Activated CD8-positive, alpha-beta T cell treated with anti-CD3 and anti-CD28 coated beads for 36 hours (primary cell): Measurements from ENCODE around the gene NLRC3. TPM values are rescaled to one million over a fixed set of nuclear protein-coding genes. Genes with fewer than 3 reads are reported as not detected.

ENCODE experiments used
- ATAC-seq: fragments of 200-7000 bp; cut with Tn5 transposase; one replicate; pipeline ENCODE4 v1.10.0; 2021; ENCODE audit warnings: mild to moderate bottlenecking, moderate library complexity
- CTCF ChIA-PET: fragments of 350-600 bp; sonication (Branson Sonifier 250); formaldehyde crosslinking; loops from one replicate; lab custom pipeline; 2021; ENCODE audit warnings: antibody characterized with exemption; lab: Charles Lee
- POLR2A ChIA-PET: fragments of 350-600 bp; sonication (Branson Sonifier 250); formaldehyde crosslinking; loops from one replicate; lab custom pipeline; 2021; ENCODE audit warnings: antibody characterized with exemption; lab: Charles Lee
- DNase-seq: peaks from one replicate; pipeline ENCODE4 v3.0.0-alpha.2; 2020
- H3K27ac Mint-ChIP-seq: one replicate; pipeline ENCODE4 v1.8.0; 2021; ENCODE audit warnings: mild to moderate bottlenecking, mixed read lengths
- H3K27me3 Mint-ChIP-seq: one replicate; pipeline ENCODE4 v1.8.0; 2021; ENCODE audit warnings: mixed read lengths
- H3K36me3 Mint-ChIP-seq: one replicate; pipeline ENCODE4 v1.8.0; 2021; ENCODE audit warnings: low read depth, mixed read lengths
- H3K4me1 Mint-ChIP-seq: one replicate; pipeline ENCODE4 v1.8.0; 2021; ENCODE audit warnings: low read depth, mixed read lengths
- H3K4me3 Mint-ChIP-seq: one replicate; pipeline ENCODE4 v1.8.0; 2021; ENCODE audit warnings: mild to moderate bottlenecking, moderate library complexity, mixed read lengths
- H3K9me3 Mint-ChIP-seq: one replicate; pipeline ENCODE4 v1.8.0; 2021; ENCODE audit warnings: mixed read lengths
- intact Hi-C: fragments of 100-400 bp; cut with micrococcal nuclease; formaldehyde crosslinking; loops from one replicate; pipeline ENCODE4 v1.10.0; 2022
- total RNA-seq, 2 experiments: library from RNA; stranded (reverse); gene quantifications; one replicate each; pipeline ENCODE4 v1.2.3, GENCODE V29; 2021
- TF ChIP-seq, protein P1 (sequence below): fragments of 200-600 bp; IDR thresholded peaks from one replicate; pipeline ENCODE4 v1.8.0; 2022; ENCODE audit warnings: antibody characterized with exemption, mild to moderate bottlenecking

NLRC3 gene
- total RNA-seq, 2 experiments from 2014 or later, result 17.9 to 19.8 TPM

DNA sequence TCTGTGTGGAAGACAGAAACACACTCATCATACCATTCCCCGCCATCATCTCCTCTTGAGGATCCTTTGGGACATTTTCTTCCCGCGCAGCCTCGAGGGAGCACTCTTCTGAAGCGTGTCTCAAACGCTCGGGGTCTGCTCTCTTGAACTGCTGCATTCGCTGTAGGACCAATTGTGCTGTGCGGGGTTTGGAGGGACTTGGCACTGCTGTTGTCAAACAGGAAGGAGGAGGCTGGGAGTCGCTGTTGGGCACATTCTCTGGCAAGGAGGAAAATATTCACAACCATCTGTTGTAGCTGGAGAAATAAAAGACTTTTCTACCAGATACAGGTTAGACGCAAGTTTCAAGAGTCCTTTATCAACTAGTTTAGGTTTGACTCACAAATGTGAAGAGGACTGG lies 29.2 kb upstream of the NLRC3 start:
- ChIA-PET POLR2A (no interaction called here), CTCF (interaction anchor here (0.7 kb wide), 1 partner anchor 47 kb away, joined by 3 read pairs; no protein-coding TSS in a partner anchor)
- no peak overlapping the region for H3K27ac Mint-ChIP-seq
- H3K27me3 Mint-ChIP-seq, result no peaks in the 10 kb centered on the region
- intact Hi-C loops, result no loop called here
- ATAC-seq (no peak), DNase-seq (no peak)
- TF ChIP-seq, protein P1, sequence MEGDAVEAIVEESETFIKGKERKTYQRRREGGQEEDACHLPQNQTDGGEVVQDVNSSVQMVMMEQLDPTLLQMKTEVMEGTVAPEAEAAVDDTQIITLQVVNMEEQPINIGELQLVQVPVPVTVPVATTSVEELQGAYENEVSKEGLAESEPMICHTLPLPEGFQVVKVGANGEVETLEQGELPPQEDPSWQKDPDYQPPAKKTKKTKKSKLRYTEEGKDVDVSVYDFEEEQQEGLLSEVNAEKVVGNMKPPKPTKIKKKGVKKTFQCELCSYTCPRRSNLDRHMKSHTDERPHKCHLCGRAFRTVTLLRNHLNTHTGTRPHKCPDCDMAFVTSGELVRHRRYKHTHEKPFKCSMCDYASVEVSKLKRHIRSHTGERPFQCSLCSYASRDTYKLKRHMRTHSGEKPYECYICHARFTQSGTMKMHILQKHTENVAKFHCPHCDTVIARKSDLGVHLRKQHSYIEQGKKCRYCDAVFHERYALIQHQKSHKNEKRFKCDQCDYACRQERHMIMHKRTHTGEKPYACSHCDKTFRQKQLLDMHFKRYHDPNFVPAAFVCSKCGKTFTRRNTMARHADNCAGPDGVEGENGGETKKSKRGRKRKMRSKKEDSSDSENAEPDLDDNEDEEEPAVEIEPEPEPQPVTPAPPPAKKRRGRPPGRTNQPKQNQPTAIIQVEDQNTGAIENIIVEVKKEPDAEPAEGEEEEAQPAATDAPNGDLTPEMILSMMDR, result no peak
- no peaks in the 10 kb centered on the region for H3K9me3 Mint-ChIP-seq
- no peak overlapping the region for H3K4me3 Mint-ChIP-seq
- H3K36me3 Mint-ChIP-seq, result peaks cover 11% of the 10 kb centered on the region
- H3K4me1 Mint-ChIP-seq, result peaks cover 10% of the 10 kb centered on the region

DNA sequence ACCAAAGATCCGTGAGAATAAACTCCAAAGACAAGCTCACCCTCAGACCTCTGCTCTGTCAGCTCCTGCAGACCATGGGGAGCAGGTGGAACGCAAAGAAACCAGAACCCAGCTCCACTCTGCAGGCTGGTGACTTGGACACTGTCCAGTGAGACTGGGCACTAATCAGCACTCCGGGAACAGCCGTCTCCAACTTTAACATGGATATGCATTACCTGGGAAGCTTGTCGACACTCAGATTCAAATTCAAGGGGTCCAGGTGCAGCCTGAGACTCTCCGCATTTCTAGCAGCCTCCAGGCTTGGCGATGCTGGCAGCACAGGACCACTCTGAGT lies 25.1 kb upstream of the NLRC3 start:
- H3K4me3 Mint-ChIP-seq, result no peak overlapping the region
- CTCF ChIA-PET, result no interaction called here

DNA sequence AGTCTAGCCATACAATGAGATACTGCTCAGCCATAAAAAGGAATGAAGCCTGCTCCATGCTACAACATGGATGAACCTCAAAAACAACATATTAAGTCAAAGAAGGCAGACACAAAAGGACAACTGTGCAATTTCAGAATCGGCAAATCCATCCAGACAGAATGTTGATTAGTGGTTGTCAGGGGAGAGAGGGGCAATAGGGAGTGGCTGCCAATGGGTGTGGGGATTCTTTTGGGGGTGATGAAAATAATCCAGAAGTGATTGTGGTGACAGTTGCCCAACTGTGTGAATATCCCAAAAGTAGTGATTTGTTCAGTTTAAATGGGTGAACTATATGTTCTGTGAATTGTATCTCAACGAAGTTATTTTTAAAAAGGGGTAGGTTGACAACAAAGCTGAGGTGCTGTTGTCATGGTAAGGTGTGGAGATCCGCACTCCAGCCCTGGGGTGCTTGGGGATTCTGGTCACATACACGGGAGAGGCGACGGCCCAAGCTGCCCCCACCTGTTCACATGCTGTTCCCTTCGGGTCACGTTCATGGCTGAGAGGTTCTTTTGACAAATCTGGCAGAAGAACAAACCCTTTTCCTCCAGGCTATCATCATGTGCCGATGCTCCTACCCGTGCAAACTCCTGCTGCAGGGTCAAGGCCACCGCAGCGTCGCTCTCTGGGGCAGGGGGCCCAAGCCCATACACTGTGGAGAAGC lies 24.6 kb upstream of the NLRC3 start:
- TF ChIP-seq, protein P1, result no peak
- ChIA-PET CTCF (no interaction called here), POLR2A (no interaction called here)
- no peak for DNase-seq
- intact Hi-C loops, result no loop called here
- Mint-ChIP-seq H3K4me1 (no peaks in the 10 kb centered on the region), H3K27me3 (no peaks in the 10 kb centered on the region), H3K36me3 (peaks cover 23% of the 10 kb centered on the region), H3K9me3 (no peaks in the 10 kb centered on the region), H3K27ac (no peak overlapping the region), H3K4me3 (no peak overlapping the region)
- ATAC-seq, result no peak

More for the DNA sequence above, 25.1 kb upstream of the NLRC3 start:
- Mint-ChIP-seq H3K36me3 (peaks cover 23% of the 10 kb centered on the region), H3K27ac (no peak overlapping the region), H3K4me1 (no peaks in the 10 kb centered on the region), H3K27me3 (no peaks in the 10 kb centered on the region), H3K9me3 (no peaks in the 10 kb centered on the region)
- ATAC-seq (no peak), DNase-seq (no peak)
- TF ChIP-seq, protein P1, result no peak
- POLR2A ChIA-PET, result interaction anchor here (0.6 to 0.8 kb wide), 2 partner anchors 8 to 34 kb away, joined by 3 read pairs; no protein-coding TSS in a partner anchor
- intact Hi-C loops, result no loop called here

DNA sequence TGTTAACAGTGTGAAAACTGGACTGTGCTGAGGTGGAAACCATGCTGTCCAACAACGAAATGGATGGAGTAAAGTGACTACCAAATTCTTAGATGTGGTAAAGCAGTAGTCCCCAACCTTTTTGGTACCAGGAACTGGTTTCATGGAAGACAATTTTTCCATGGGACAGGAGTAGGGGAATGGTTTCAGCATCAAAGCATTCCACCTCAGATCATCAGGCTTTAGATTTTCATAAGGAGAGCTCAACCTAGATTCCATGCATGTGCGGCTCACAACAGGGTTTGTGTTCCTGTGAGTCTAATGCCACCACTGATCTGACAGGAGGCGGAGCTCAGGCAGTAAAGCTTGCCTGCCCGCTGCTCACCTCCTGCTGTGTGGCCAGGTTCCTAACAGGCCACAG lies 22.7 kb upstream of the NLRC3 start:
- H3K4me1 Mint-ChIP-seq, result no peaks in the 10 kb centered on the region
- peaks cover 23% of the 10 kb centered on the region for H3K36me3 Mint-ChIP-seq
- no peak overlapping the region for H3K27ac Mint-ChIP-seq
- intact Hi-C loops, result no loop called here
- no peaks in the 10 kb centered on the region for H3K27me3 Mint-ChIP-seq
- no peak for DNase-seq
- H3K9me3 Mint-ChIP-seq, result no peaks in the 10 kb centered on the region
- no peak overlapping the region for H3K4me3 Mint-ChIP-seq
- ATAC-seq, result no peak
- ChIA-PET CTCF (no interaction called here), POLR2A (interaction anchor here (1.1 kb wide), 1 partner anchor 11 kb away, joined by 3 read pairs; no protein-coding TSS in a partner anchor)
- TF ChIP-seq, protein P1, result no peak

DNA sequence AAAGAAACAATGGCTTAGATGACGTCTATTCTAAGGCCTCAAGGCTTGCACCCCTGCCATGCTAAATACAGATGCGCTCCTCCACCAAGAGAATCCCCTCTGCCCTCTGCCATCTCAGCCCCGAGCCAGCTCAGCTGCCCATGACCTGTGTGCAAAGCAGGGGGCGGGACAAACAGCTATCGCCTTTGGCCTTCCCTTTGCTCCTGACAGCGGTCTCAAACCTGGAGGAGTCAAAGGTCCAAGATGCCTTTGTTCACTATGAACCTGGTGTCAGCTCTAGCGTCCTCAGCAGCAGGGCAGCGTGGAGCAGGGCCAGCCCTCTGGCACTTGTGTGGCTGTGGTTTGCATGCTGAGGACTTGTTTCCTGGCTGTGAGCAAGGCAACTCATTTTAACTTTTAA lies 21.9 kb upstream of the NLRC3 start:
- Mint-ChIP-seq H3K9me3 (no peaks in the 10 kb centered on the region), H3K27me3 (no peaks in the 10 kb centered on the region), H3K4me1 (no peaks in the 10 kb centered on the region), H3K4me3 (no peak overlapping the region), H3K27ac (no peak overlapping the region), H3K36me3 (peaks cover 23% of the 10 kb centered on the region)
- CTCF ChIA-PET, result no interaction called here
- ATAC-seq (no peak), DNase-seq (no peak)
- TF ChIP-seq, protein P1, result no peak
- POLR2A ChIA-PET, result interaction anchor here (1.1 kb wide), 1 partner anchor 11 kb away, joined by 3 read pairs; no protein-coding TSS in a partner anchor
- intact Hi-C loops, result no loop called here
